Gastroesophageal sphincter (tissue), 4 donors: ENCODE data around the gene XRCC5. TPM values are rescaled to one million over a fixed set of nuclear protein-coding genes. Genes with fewer than 3 reads are reported as not detected.

Source experiments
- ATAC-seq: fragments of 150-250 bp; one replicate; pipeline ENCODE4 v1.9.1; 2016; ENCODE audit warnings: mild to moderate bottlenecking, moderate library complexity
- H3K27ac ChIP-seq, 4 donors: fragments of 200-600 bp; sonication (generic) in 3 of 4; 1 replicate in 3 of 4; 2 replicates in 1 of 4; pipeline ENCODE4 v1.5.1; 2016 to 2019
- H3K27me3 ChIP-seq: fragments of 200-600 bp; sonication (generic); one replicate; pipeline ENCODE4 v1.5.1; 2019
- H3K36me3 ChIP-seq, 2 donors: fragments of 200-600 bp; sonication (generic); one replicate each; pipeline ENCODE4 v1.5.1; 2019; ENCODE audit warnings: control low read depth in 1 of 2
- H3K4me1 ChIP-seq, 3 donors: fragments of 200-600 bp; sonication (generic); 1 replicate in 2 of 3; 2 replicates in 1 of 3; pipeline ENCODE4 v1.5.1; 2016 to 2019; ENCODE audit warnings: control low read depth in 2 of 3
- H3K4me3 ChIP-seq, 2 donors: fragments of 200-600 bp; sonication (generic); one replicate each; pipeline ENCODE4 v1.5.1; 2019; ENCODE audit warnings: mild to moderate bottlenecking in 1 of 2, moderate library complexity in 1 of 2
- H3K9me3 ChIP-seq, 3 donors: fragments of 200-600 bp; sonication (generic); one replicate each; pipeline ENCODE4 v1.5.1; 2017 to 2019; ENCODE audit warnings: control low read depth in 2 of 3
- CTCF ChIP-seq, 4 experiments: fragments of 200-600 bp in 2 of 4; fragments of 450-650 bp in 2 of 4; sonication (generic) in 1 of 4; IDR thresholded peaks; one replicate each; pipeline ENCODE4 v1.5.1; 2017 to 2019; ENCODE audit warnings: antibody characterized with exemption in 4 of 4, mild to moderate bottlenecking in 2 of 4, moderate library complexity in 2 of 4
- EP300 ChIP-seq: sonication (generic); formaldehyde crosslinking; IDR thresholded peaks from one replicate; pipeline ENCODE4 v1.6.1; 2017; ENCODE audit warnings: antibody characterized with exemption, mild to moderate bottlenecking
- POLR2A ChIP-seq, 2 donors: fragments of 450-650 bp; IDR thresholded peaks; one replicate each; pipeline ENCODE4 v1.6.1; 2017; ENCODE audit warnings: antibody characterized with exemption in 2 of 2, mild to moderate bottlenecking in 2 of 2, moderate library complexity in 1 of 2
- POLR2AphosphoS5 ChIP-seq: sonication (generic); formaldehyde crosslinking; IDR thresholded peaks from one replicate; pipeline ENCODE4 v1.6.1; 2017; ENCODE audit warnings: antibody characterized with exemption
- WGBS, 2 donors: methylation state at CpG; one replicate each; pipeline ENCODE4 v1.1.5; 2018; ENCODE audit warnings: low coverage in 1 of 2; 5-methylcytosine and 5-hydroxymethylcytosine counted together
- total RNA-seq, 4 donors: library from RNA; depleted of rRNA; stranded (reverse); fragments of >200 nt; gene quantifications; one replicate each; pipeline ENCODE4 v1.1.0, GENCODE V29; 2016

XRCC5 gene
- total RNA-seq, 4 donors from 2014 or later = 143 to 190 (median 187) TPM

GRCh38 chr2:216235896-216236295 lies 126.7 kb downstream of the XRCC5 start:
- Histone ChIP-seq H3K27me3 (no peaks in the 10 kb centered on the region), H3K36me3 (no peaks in the 10 kb centered on the region), H3K9me3 (peaks cover 0 to 18% (median 0%) of the 10 kb centered on the region in 3 donors), H3K27ac (no peak overlapping the region), H3K4me1 (no peaks in the 10 kb centered on the region), H3K4me3 (no peak overlapping the region)
- 89 to 100% methylated on average over 1 of the region's 1 CpG for WGBS, 2 donors
- TF ChIP-seq POLR2A (IDR thresholded peaks at IDR 0.05) (no peak), CTCF (IDR thresholded peaks at IDR 0.05) (no peak), POLR2AphosphoS5 (no peak), EP300 (no peak)
- no peak for ATAC-seq

GRCh38 chr2:216236486-216236885 lies 127.3 kb downstream of the XRCC5 start:
- H3K27ac ChIP-seq = no peak overlapping the region
- no peak for ATAC-seq
- peaks cover 0 to 12% (median 0%) of the 10 kb centered on the region in 3 donors for H3K9me3 ChIP-seq
- H3K4me1 ChIP-seq = no peaks in the 10 kb centered on the region
- 0% methylated on average over 1 of the region's 1 CpG for WGBS, 2 donors
- no peaks in the 10 kb centered on the region for H3K36me3 ChIP-seq
- H3K4me3 ChIP-seq = no peak overlapping the region
- TF ChIP-seq POLR2AphosphoS5 (no peak), POLR2A (IDR thresholded peaks at IDR 0.05) (no peak), CTCF (IDR thresholded peaks at IDR 0.05) (no peak), EP300 (no peak)
- H3K27me3 ChIP-seq = no peaks in the 10 kb centered on the region

- TF ChIP-seq POLR2AphosphoS5 = no peak
- Histone ChIP-seq H3K4me3 (no peak overlapping the region), H3K9me3 (no peaks in the 10 kb centered on the region), H3K27ac (no peak overlapping the region), H3K4me1 (no peaks in the 10 kb centered on the region), H3K36me3 (no peaks in the 10 kb centered on the region), H3K27me3 (no peaks in the 10 kb centered on the region)
- WGBS, 2 donors = 19% methylated on average over 4 of the region's 6 CpGs; no CpG with 5 or more reads in 1 of the 2 donors
- ATAC-seq = peak; percentile 78
These were observed 133.2 kb downstream of the XRCC5 start for GRCh38 chr2:216242365-216242764.

GRCh38 chr2:216243026-216243425 lies 133.9 kb downstream of the XRCC5 start:
- no peaks in the 10 kb centered on the region for H3K27me3 ChIP-seq
- no peak for TF ChIP-seq EP300
- TF ChIP-seq CTCF (IDR thresholded peaks at IDR 0.05) = no peak
- TF ChIP-seq POLR2A (IDR thresholded peaks at IDR 0.05) = no peak
- no peak for TF ChIP-seq POLR2AphosphoS5
- 91% methylated on average over 3 of the region's 3 CpGs; no CpG with 5 or more reads in 1 of the 2 donors for WGBS, 2 donors
- H3K9me3 ChIP-seq = no peaks in the 10 kb centered on the region
- no peak overlapping the region for H3K27ac ChIP-seq
- no peak overlapping the region for H3K4me3 ChIP-seq
- no peak for ATAC-seq
- H3K4me1 ChIP-seq = no peaks in the 10 kb centered on the region
- H3K36me3 ChIP-seq = no peaks in the 10 kb centered on the region

- 70% methylated on average over 6 of the region's 6 CpGs; no CpG with 5 or more reads in 1 of the 2 donors for WGBS, 2 donors
- Histone ChIP-seq H3K27me3 (no peaks in the 10 kb centered on the region), H3K27ac (no peak overlapping the region), H3K4me1 (no peaks in the 10 kb centered on the region), H3K36me3 (no peaks in the 10 kb centered on the region), H3K4me3 (no peak overlapping the region), H3K9me3 (no peaks in the 10 kb centered on the region)
- no peak for TF ChIP-seq POLR2AphosphoS5
- no peak for TF ChIP-seq POLR2A (IDR thresholded peaks at IDR 0.05)
- TF ChIP-seq EP300 = no peak
- ATAC-seq = no peak
These were observed 136.3 kb downstream of the XRCC5 start for GRCh38 chr2:216245391-216245975.

- Histone ChIP-seq H3K36me3 (no peaks in the 10 kb centered on the region), H3K27ac (no peak overlapping the region), H3K4me1 (no peaks in the 10 kb centered on the region), H3K27me3 (no peaks in the 10 kb centered on the region), H3K9me3 (no peaks in the 10 kb centered on the region), H3K4me3 (no peak overlapping the region)
- 85 to 100% methylated on average over 1 to 3 of the region's 3 CpGs for WGBS, 2 donors
- TF ChIP-seq EP300 (no peak), CTCF (IDR thresholded peaks at IDR 0.05) (no peak), POLR2A (IDR thresholded peaks at IDR 0.05) (no peak), POLR2AphosphoS5 (no peak)
- no peak for ATAC-seq
These were observed 137.6 kb downstream of the XRCC5 start for GRCh38 chr2:216246766-216247165.
